Ascending aorta (tissue), 2 donors: Measurements from ENCODE around the gene FBXW4. TPM values are rescaled to one million over a fixed set of nuclear protein-coding genes. Genes with fewer than 3 reads are reported as not detected.
A peak's percentile ranks its signal among the peaks of the same experiment; 100 is the strongest.

ENCODE experiments used
- DNase-seq, 2 donors: peaks; one replicate each; pipeline ENCODE4 v3.0.0-alpha.2; 2019; ENCODE audit warnings: low spot score in 2 of 2
- H3K27ac ChIP-seq, 2 donors: fragments of 200-600 bp; sonication (generic); one replicate each; pipeline ENCODE4 v1.5.1; 2016 to 2017; ENCODE audit warnings: mild to moderate bottlenecking in 1 of 2
- H3K27me3 ChIP-seq: fragments of 200-600 bp; sonication (generic); one replicate; pipeline ENCODE4 v1.5.1; 2017
- H3K36me3 ChIP-seq, 2 donors: fragments of 200-600 bp; sonication (generic); one replicate each; pipeline ENCODE4 v1.5.1; 2016
- H3K4me1 ChIP-seq, 2 donors: fragments of 200-600 bp; sonication (generic); one replicate each; pipeline ENCODE4 v1.5.1; 2016 to 2017; ENCODE audit warnings: mild to moderate bottlenecking in 1 of 2
- H3K4me3 ChIP-seq, 2 donors: fragments of 200-600 bp; sonication (generic); one replicate each; pipeline ENCODE4 v1.5.1; 2016 to 2017; ENCODE audit warnings: mild to moderate bottlenecking in 1 of 2
- H3K9me3 ChIP-seq, 2 donors: fragments of 200-600 bp; sonication (generic); one replicate each; pipeline ENCODE4 v1.5.1; 2016
- intact Hi-C: fragments of 100-400 bp; cut with DNase I; formaldehyde crosslinking; loops from one replicate; pipeline ENCODE4 v1.15.1; 2023
- total RNA-seq: library from RNA; depleted of rRNA; stranded (reverse); fragments of >200 nt; gene quantifications from one replicate; pipeline ENCODE4 v1.1.0, GENCODE V29; 2016
- TF ChIP-seq, protein P1 (sequence below), 3 experiments: fragments of 200-600 bp in 2 of 3; fragments of 450-650 bp in 1 of 3; sonication (generic) in 2 of 3; IDR thresholded peaks; one replicate each; pipeline ENCODE4 v1.5.1; 2016 to 2019; ENCODE audit warnings: antibody characterized with exemption in 3 of 3, mild to moderate bottlenecking in 1 of 3, moderate library complexity in 1 of 3

The FBXW4 gene
- total RNA-seq, 1 donor from 2014 or later = 21.3 TPM

GRCh38 chr10:101566333-101567164 is 128.4 kb downstream of the FBXW4 start:
- intact Hi-C loops = loop anchor here (10.0 kb wide), 1 partner anchor 292 kb away; no protein-coding TSS in a partner anchor
- Histone ChIP-seq H3K4me1 (peaks cover 0 to 17% of the 10 kb centered on the region in 2 donors), H3K4me3 (peak overlapping the region in 1 of 2 donors; percentile 49), H3K9me3 (no peaks in the 10 kb centered on the region), H3K27ac (no peak overlapping the region), H3K27me3 (peaks cover 12% of the 10 kb centered on the region), H3K36me3 (no peaks in the 10 kb centered on the region)
- DNase-seq = peak in 1 of 2 donors; percentile 60
- TF ChIP-seq, protein P1, sequence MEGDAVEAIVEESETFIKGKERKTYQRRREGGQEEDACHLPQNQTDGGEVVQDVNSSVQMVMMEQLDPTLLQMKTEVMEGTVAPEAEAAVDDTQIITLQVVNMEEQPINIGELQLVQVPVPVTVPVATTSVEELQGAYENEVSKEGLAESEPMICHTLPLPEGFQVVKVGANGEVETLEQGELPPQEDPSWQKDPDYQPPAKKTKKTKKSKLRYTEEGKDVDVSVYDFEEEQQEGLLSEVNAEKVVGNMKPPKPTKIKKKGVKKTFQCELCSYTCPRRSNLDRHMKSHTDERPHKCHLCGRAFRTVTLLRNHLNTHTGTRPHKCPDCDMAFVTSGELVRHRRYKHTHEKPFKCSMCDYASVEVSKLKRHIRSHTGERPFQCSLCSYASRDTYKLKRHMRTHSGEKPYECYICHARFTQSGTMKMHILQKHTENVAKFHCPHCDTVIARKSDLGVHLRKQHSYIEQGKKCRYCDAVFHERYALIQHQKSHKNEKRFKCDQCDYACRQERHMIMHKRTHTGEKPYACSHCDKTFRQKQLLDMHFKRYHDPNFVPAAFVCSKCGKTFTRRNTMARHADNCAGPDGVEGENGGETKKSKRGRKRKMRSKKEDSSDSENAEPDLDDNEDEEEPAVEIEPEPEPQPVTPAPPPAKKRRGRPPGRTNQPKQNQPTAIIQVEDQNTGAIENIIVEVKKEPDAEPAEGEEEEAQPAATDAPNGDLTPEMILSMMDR (IDR thresholded peaks at IDR 0.05) = no peak

GRCh38 chr10:101565936-101566332 is 129.0 kb downstream of the FBXW4 start:
- peaks cover 0 to 17% of the 10 kb centered on the region in 2 donors for H3K4me1 ChIP-seq
- H3K9me3 ChIP-seq = no peaks in the 10 kb centered on the region
- no peak overlapping the region for H3K27ac ChIP-seq
- DNase-seq = no peak
- intact Hi-C loops = loop anchor here (10.0 kb wide), 1 partner anchor 291 kb away; no protein-coding TSS in a partner anchor
- TF ChIP-seq, protein P1 (IDR thresholded peaks at IDR 0.05) = no peak
- H3K4me3 ChIP-seq = no peak overlapping the region
- H3K27me3 ChIP-seq = peaks cover 12% of the 10 kb centered on the region
- no peaks in the 10 kb centered on the region for H3K36me3 ChIP-seq

DNA sequence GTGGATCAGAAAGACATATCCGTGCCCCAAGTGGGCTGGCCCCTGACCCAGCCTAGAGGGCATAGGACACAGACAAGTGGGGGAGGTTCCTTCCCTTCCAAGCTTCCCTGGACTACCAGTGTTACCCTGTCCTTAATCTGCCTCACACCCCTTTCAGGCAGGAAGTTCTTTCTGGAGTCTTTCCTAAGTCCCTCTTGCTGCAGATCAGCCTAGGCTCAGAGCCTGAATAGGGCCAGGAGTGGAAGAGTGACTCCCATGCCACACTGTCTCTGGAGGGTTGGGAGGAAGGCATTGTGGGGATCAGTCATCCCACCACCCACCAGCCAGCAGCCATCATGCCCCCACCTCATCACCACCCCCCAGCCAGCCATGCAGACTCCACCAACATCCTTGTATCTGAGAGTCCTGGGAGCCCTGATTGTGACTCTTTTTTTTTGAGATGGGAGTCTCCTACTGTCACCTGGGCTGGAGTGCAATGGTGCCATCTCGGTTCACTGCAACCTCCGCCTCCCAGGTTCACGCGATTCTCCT is 129.5 kb downstream of the FBXW4 start:
- Histone ChIP-seq H3K9me3 (no peaks in the 10 kb centered on the region), H3K4me1 (peaks cover 0 to 16% of the 10 kb centered on the region in 2 donors), H3K27me3 (peaks cover 12% of the 10 kb centered on the region), H3K27ac (no peak overlapping the region), H3K4me3 (no peak overlapping the region), H3K36me3 (no peaks in the 10 kb centered on the region)
- TF ChIP-seq, protein P1 (IDR thresholded peaks at IDR 0.05) = no peak
- DNase-seq = peak in 1 of 2 donors; percentile 16
- intact Hi-C loops = loop anchor here (10.0 kb wide), 1 partner anchor 291 kb away; no protein-coding TSS in a partner anchor

DNA sequence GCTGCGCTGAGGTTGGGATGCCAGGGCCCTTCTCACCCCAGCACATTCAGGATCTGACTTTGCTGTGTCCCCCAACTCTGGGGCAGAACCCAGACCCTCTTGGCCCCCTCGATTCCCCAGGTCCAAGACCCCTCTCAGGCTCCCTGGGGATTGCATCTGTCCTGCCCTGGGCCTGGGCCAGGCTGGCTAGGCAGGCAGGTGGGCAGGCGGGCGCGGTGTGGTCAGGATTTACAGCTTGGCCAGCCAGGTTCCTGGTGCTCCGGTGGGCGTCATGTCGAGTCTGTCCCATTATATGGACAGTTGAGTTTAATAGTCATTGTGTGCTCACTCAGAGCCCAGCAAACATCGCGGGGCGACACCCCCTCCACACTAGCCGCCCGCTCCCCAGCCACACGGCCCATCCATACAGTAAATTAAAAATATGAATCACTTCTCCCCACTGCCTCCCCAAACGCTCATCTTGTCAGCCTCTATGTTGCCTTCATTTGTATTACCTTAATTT is 130.4 kb downstream of the FBXW4 start:
- intact Hi-C loops = loop anchor here (10.0 kb wide), 1 partner anchor 290 kb away; no protein-coding TSS in a partner anchor
- Histone ChIP-seq H3K27me3 (peaks cover 12% of the 10 kb centered on the region), H3K27ac (no peak overlapping the region), H3K36me3 (no peaks in the 10 kb centered on the region), H3K9me3 (no peaks in the 10 kb centered on the region), H3K4me3 (no peak overlapping the region), H3K4me1 (peaks cover 0 to 8% of the 10 kb centered on the region in 2 donors)
- TF ChIP-seq, protein P1 (IDR thresholded peaks at IDR 0.05) = no peak
- DNase-seq = peak in 1 of 2 donors; percentile 50

GRCh38 chr10:101563497-101564040 is 131.4 kb downstream of the FBXW4 start:
- Histone ChIP-seq H3K27me3 (peaks cover 12% of the 10 kb centered on the region), H3K27ac (no peak overlapping the region), H3K4me1 (peaks cover 0 to 6% of the 10 kb centered on the region in 2 donors), H3K4me3 (no peak overlapping the region), H3K9me3 (no peaks in the 10 kb centered on the region), H3K36me3 (no peaks in the 10 kb centered on the region)
- DNase-seq = peak in 1 of 2 donors; percentile 41
- TF ChIP-seq, protein P1 (IDR thresholded peaks at IDR 0.05) = no peak
- intact Hi-C loops = loop anchor here (10.0 kb wide), 1 partner anchor 289 kb away; no protein-coding TSS in a partner anchor
